GM18870 (cell line): Measurements from ENCODE around the gene THEM4.
"Not testable (repeated sequence)": the region's sequence is repeated elsewhere in the genome, so short reads cannot be mapped to it uniquely, and the experiment has no call there.

Experiments used
- ATAC-seq: cut with Tn5 transposase; IDR thresholded peaks from one replicate; pipeline ENCODE4 v1.9.1; 2021; ENCODE audit warnings: moderate library complexity; ENCODE audit not compliant: unreplicated experiment

The THEM4 gene

DNA sequence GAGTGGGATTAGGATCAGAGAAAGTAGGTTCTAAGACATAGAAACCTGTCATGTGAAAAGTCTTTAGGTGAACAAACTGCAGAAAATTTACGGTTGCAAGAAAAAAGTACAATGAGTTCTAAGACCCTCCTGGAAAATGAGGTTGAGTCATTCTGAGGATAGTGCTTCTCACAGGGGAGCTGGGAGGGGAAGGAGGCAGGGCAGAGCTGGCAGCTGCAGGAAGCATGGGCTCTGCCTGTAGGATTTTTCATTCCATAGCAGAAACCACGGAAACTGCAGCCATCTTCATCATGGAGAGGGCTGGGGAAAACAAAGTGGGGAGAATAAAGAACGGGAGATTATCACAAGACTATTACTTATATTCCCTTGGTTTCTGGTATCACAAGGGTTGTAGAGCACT is 25.8 kb upstream of the THEM4 start:
- ATAC-seq: no peak

DNA sequence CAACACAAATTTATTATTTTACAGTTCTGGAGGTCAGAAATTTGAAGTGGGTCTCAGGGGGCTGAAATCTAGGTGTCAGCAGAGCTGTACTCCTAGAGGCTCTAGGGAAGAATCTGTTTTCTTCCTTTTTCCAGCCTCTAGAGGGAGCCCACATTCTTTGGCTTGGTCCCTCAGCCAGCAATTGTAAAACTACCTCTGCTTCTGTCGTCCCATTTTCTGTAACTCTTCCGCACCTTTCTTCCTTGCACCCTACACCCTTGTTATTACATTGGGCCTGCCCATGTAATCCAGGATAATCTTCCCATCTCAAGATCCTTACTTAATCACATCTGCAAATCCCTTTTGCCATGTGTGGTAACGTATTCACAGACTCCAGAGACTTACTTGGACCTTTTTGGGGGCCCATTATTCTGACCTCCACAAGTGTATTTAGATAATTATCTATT is 24.8 kb upstream of the THEM4 start:
- ATAC-seq: no peak

GRCh38 chr1:151924691-151925587 is 15.6 kb upstream of the THEM4 start:
- ATAC-seq: no peak

DNA sequence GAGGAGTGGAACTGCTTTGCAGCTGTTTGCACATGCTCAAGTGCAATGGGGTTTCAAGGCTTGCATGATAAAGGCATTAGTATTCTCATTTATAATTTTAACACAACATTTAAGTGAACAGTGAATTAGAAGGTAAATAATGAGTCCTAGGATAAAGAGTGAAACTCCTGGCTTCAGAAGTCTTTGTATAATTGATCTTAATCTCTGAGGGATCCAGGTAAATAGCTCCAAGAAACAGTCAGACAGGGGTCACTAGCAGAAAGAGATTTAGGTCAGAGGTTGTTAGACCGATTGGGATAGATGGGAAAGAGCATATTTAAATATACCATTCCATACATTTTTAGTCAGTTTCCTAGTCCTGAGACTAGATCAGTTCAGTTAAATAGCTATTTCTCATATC is 14.1 kb upstream of the THEM4 start:
- ATAC-seq: no peak

GRCh38 chr1:151920149-151920548 is 10.8 kb upstream of the THEM4 start:
- ATAC-seq: no peak

DNA sequence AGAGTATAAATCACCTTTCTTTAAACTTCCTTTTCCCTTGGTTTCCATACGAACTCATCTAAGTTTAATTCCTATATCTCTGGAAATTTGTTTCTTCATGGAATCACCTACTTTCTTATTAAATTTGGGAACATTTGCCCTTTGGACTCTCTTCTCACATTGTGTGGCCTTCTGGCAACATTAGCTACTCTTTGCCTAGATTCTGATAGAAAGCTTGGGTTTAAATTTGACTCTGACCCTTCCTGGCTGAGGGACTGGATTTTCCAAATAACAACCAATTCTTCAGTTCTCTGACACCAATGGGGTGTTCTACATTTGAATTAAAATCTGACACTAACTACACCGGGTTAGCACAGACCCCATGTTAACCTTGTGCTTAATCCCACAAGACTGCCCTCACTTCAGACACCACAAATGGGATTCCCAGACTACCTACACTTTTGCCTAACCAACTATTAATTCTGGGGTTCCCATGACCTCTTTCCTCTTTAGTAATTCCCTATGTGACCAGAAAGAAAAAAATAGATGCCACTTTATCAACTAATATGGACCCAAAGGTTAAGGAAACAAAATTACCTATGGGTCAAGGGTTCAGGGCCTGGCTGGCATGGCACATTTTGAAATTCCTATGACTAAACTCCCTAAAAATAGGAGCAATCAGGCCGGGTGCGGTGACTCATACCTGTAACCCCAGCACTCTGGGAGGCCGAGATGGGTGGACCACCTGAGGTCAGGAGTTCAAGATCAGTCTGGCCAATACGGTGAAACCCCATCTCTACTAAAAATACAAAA is 9.7 kb upstream of the THEM4 start:
- ATAC-seq: no peak

DNA sequence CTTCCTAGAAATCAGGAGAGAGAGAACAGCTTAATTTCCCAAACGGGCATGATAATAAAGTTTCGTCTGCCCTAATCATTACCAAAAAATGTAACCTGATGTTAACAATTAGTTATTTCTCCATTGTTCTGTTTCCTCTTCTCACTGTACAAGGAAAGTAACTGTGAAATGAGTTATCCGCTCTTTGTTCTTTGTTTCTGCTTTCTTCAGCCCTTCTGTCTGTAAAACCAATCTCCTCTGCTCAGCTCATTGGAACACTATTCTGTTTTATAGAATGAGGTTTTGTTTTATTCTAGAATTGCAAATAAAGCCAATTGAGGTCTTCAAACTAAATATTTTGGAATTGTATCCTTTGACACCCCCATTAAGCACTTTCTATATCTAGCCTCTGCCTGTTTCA is 8.8 kb upstream of the THEM4 start:
- no peak for ATAC-seq

- no peak for ATAC-seq
These were observed 7.5 kb upstream of the THEM4 start for GRCh38 chr1:151916726-151917370.

DNA sequence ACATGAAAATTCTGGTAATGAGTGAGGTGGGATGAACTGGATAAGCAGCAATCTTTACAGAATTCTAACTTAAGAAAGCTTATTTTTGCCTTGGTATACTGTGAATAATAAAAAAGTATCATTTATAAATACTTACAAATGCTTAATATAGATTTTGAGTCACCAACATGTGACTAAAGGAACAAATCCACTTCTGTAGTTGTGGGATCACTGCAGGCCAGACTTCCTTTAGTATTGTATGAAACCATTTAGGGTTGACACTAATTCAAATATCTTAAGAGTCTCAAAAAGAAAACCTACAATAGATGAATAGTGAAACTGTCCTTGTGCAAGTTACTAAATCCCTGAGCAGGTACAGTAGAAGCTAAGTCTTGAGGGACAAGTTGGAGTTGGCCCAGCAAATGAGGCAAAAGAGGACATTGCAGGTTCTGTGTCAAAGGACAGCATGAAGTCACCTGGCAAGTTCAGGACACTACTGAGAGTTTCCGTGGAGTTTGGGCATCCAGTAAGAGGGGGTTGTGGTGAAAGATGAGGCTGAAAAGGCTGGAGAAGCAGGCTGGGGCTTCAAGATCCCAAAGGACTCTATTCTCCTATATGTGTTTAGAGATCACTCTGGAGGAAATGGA is 5.9 kb upstream of the THEM4 start:
- ATAC-seq: no peak

- no peak for ATAC-seq
These were observed 4.8 kb upstream of the THEM4 start for GRCh38 chr1:151914076-151914475.

DNA sequence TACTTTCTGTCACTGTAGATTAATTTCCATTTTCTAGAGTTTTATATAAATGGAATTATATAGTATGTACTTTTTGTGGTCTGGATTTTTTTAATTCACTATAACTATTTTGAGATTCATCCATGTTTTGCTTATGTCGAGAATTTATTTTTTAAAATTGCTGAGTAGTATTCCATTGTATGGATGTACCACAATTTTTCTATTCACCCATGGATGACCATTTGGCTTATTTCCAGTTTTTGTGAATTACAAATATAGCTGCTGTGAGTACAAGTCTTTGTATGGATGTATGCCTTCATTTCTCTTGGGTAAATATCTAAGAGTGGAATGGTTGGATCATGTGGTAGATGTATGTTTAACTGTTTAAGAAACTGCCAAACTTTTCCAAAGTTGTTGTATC is 3.7 kb upstream of the THEM4 start:
- ATAC-seq: no peak

DNA sequence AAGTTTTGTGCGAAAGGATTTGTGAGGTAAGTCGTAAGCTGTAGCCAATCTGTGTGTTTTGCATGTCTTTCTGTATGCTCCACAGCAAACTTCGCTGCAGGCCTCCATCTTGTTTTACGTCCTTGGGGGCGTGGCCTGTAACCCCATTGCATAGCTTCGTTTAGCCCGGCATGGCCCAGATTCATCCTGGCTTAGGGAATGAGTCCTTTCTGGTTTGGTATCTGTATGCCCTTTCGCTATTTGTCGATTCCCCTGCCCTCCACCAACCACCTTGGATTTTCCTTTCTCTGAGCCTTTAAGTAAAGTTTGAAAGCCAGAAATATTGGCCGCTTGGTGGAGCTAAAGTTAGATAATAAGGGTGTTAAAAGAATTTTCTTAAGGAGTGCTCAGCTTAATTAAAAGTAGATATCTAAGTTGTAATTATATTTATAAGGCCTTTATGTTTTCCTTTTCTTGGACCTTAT is 1.1 kb downstream of the THEM4 start:
- ATAC-seq: no peak

DNA sequence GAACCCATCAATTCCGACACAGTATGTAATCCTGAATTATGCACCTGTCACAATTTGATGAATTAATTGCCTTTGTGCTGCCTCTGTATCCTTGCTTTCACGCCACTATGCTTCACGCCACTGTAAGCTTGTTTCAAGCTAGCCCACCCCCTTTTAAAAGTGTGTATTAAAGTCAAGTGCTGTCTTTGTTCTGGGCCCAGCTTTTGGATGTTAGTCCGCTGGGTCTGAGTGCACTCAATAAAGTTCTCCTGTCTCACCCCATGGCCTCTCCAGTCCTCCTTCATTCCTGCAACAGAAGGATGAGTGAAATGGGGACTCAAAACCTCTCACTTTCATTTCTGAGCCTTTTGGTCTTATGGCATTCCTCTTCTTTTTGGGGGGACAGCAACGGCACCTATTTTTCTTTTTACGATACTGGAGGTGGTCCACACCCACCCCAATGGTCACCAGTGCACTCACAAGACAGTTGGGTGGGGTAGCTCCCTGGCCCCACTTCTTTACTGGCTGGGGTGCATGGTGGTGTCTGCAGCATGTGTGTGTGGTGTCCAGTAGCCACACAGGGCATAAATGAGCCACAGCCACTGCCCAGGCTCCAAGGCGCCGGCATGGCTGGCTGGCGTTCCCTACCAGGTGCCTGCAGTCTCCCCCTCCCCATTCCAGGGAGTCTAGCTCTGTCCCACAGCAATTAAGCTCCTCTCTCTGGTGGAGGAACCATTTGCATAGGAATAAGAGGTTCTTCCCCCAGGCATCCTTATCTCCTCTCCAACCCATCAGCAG is 1.8 kb downstream of the THEM4 start:
- no peak for ATAC-seq

DNA sequence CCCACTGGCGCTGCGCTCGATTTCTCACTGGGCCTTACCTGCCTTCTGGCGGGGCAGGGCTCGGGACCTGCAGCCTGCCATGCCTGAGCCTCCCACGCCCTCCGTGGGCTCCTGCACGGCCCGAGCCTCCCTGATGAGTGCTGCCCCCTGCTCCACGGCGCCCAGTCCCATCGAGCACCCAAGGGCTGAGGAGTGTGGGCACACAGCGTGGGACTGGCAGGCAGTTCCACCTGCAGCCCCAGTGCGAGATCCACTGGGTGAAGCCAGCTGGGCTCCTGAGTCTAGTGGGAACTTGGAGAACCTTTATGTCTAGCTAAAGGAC is 3.0 kb downstream of the THEM4 start:
- not testable (repeated sequence) for ATAC-seq

GRCh38 chr1:151905443-151906323 is 3.6 kb downstream of the THEM4 start:
- not testable (repeated sequence) for ATAC-seq

DNA sequence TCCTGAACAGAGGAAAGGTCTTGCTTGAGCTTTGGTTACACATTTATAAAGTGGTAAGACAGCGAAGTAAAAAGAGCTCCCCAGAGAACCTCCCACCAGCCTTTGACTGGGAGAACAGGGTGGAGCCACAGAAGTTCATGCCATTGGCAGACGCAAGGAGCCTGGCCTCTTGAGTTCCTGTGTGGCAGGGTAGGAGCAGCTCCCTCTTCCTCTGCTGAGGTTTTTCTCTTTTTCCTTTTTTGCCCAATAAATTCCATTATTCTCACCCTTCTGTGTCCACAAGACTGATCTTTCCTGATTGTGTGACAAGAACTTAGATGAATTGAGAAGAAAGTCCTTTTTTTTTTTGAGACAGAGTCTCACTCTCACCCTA is 4.3 kb downstream of the THEM4 start:
- no peak for ATAC-seq

- no peak for ATAC-seq
These were observed 6.5 kb downstream of the THEM4 start for GRCh38 chr1:151902858-151903257.

- ATAC-seq: not testable (repeated sequence)
These were observed 8.5 kb downstream of the THEM4 start for GRCh38 chr1:151900804-151901203.

DNA sequence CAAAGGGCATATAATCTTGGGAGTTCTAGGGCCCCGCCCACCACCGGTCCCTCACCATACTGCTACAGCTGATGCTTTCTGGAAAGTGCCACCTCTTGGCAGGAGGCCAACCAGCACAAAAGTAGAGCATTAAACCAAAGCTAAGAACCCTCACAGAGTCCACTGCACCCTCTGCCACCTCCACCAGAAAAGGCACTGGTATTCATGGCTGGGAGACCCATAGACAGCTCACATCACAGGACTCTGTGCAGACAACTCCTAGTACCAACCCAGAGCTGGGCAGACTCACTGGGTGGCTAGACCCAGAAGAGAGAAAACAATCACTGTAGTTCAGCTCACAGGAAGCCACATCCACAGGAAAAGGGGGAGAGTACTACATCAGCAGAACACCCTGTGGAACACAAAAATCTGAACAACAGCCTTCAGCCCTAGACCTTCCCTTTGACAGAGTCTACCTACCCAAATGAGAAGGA is 10.8 kb downstream of the THEM4 start:
- no peak for ATAC-seq
